GM19452 (cell line): ENCODE measurements around the gene TRIM27.
A peak's percentile ranks its signal among the peaks of the same experiment; 100 is the strongest.
"Not testable (repeated sequence)": the region's sequence is repeated elsewhere in the genome, so short reads cannot be mapped to it uniquely, and the experiment has no call there.

Experiments
- ATAC-seq: cut with Tn5 transposase; IDR thresholded peaks from one replicate; pipeline ENCODE4 v1.9.1; 2021; ENCODE audit not compliant: unreplicated experiment

TRIM27 gene

GRCh38 chr6:28865401-28866204 is 58.2 kb downstream of the TRIM27 start:
- no peak for ATAC-seq

DNA sequence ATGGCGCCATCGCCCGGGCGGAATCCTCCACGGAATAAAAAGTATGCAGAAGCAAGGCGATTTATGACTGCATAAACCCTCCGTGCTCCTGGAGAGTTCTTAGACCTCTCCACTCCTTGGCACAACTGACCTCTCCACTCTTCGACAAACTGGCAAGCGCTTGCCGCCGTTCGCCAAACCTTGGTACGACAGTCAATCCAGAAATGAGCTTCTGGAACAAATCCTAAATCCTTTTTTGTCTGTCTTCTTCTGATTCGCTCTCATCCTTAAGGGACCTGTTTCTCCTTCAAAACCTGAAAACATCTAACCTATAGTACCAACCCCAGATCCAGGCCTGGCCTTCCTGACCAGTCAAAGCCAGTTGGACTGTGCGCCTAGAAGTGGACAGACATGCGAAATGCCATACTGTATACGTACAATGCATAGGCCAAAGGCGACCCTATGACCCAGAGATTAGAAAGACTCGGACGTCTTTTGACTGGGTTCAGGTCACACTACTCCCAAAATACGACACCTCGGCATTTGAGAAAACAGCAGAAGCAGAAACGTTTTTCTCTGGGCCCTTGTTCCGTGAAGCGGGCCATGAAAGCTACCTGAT is 59.4 kb downstream of the TRIM27 start:
- ATAC-seq: no peak

DNA sequence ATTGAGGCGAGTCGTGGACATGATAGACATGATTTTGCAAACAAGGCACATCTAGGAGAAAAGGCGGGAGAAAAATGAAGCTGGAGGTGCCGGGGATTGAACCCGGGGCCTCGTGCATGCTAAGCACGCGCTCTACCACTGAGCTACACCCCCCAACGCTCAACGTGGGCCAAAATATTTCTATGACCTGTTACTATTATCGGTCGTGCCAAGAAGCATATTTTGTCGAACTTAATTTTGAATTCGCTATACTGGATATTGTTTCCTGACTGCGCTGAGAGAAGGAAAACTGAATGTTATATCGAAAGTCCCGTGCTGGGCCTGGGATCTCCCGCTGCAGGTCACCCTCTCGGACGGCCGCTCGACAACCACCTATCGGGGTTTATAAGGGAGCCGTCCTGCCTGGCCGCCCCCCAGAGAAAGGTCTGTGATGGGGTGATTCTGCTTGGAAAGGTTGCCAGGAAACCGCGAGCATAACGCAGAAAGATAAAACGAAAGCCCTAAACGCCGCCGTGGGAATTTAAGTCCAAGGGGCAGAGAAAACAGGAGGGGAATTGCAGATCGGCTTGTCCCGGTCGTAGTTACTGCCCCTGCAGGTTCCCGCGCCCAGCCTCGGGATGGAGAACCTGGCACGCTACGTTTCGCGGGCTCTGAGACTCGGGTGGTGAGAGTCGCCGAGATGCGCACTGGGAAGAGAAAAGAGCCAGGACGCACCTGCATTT is 60.0 kb downstream of the TRIM27 start:
- ATAC-seq: peak; percentile 47

DNA sequence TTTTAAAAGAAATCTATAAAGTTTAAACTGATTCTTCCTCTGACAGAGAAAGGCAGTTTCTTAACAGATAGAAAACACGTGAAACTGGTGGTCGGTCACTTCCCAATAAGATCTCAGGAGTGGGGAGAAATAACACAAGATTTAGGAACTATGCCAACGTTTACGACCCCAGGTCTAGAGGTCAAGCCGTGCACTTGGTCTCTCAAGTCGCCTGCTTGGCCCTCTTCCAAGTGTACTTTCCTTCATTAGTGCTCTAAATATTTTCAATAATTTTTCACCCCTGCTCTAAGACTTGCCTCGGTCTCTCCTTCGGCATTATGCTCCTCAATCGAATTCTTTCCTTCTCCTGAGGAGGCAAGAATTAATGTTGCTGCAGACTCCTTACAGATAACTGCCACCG is 61.7 kb downstream of the TRIM27 start:
- no peak for ATAC-seq

GRCh38 chr6:28861339-28861738 is 62.4 kb downstream of the TRIM27 start:
- ATAC-seq: no peak

DNA sequence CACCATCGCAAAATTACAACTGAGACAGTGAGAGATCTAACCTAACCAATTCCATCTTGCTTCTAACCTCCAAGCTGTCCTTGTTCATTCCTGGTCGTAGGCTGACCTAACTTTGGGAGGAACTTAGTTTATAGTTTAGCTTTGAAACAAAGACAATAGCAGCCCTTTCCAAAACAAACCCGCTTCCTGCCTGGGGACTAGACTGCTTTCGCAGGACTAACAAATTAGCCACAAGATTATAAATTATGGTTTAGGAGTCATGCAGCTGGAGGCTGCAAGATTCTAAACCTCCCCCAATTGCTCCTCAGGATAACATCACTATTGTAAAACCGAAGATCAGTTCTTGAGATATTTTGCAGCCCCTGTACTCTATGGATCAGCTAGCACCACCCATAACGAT is 63.2 kb downstream of the TRIM27 start:
- no peak for ATAC-seq

DNA sequence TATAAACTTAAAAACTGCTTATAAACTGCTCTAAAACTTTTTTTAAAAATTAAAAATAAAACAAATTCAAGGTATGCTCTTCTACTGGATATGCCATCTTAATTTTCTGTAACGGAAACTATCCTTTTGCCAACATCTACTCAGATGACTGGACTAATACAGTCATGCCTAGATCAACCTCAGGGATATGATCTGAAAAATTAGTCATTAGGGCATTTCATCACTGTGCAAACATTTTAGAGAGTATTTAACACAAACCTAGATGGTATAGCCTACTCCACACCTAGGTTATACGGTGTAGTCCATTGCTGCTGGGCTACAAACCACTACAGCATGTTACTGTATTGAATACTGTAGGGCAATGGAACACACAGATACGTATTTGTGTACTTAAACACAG is 64.8 kb downstream of the TRIM27 start:
- no peak for ATAC-seq

- no peak for ATAC-seq
These were observed 67.2 kb downstream of the TRIM27 start for GRCh38 chr6:28856620-28857005.

DNA sequence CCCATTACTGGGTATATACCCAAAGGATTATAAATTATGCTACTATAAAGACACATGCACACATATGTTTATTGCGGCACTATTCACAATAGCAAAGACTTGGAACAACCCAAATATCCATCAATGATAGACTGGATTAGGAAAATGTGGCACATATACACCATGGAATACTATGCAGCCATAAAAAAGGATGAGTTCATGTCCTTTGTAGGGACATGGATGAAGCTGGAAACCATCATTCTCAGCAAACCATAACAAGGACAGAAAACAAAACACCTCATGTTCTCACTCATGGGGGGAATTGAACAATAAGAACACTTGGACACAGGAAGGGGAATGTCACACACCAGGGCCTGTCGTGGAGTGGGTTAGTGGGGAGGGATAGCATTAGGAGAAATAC is 69.4 kb downstream of the TRIM27 start:
- ATAC-seq: not testable (repeated sequence)
